MM.1S (cell line): Measurements from ENCODE around the gene NAALADL2.

ENCODE experiments used
- DNase-seq: peaks from one replicate; pipeline ENCODE4 v3.0.0-alpha.2; 2015
- H2AFZ ChIP-seq: fragments of 300-600 bp; sonication (generic); 2 replicates; pipeline ENCODE4 v1.6.0; 2016; ENCODE audit warnings: antibody characterized with exemption, low read length
- H3F3A ChIP-seq: fragments of 300-600 bp; sonication (generic); 2 replicates; pipeline ENCODE4 v1.6.1; 2016; ENCODE audit warnings: mild to moderate bottlenecking, antibody characterized with exemption, low read length, moderate library complexity, mixed read lengths; ENCODE audit not compliant: insufficient read depth
- H3K27ac ChIP-seq: fragments of 300-600 bp; sonication (generic); 2 replicates; pipeline ENCODE4 v1.5.1; 2016; ENCODE audit warnings: mild to moderate bottlenecking, low read length
- H3K27me3 ChIP-seq: fragments of 300-600 bp; sonication (generic); replicated peaks from 2 replicates; pipeline ENCODE4 v1.6.0; 2016; ENCODE audit warnings: low read length; ENCODE audit not compliant: insufficient read depth
- H3K36me3 ChIP-seq: fragments of 300-600 bp; sonication (generic); replicated peaks from 2 replicates; pipeline ENCODE4 v1.6.1; 2016; ENCODE audit warnings: mild to moderate bottlenecking, low read length, mixed read lengths; ENCODE audit not compliant: insufficient read depth
- H3K4me1 ChIP-seq: fragments of 300-600 bp; sonication (generic); 2 replicates; pipeline ENCODE4 v1.6.1; 2016; ENCODE audit warnings: low read length, mixed read lengths
- H3K4me2 ChIP-seq: fragments of 300-600 bp; sonication (generic); 2 replicates; pipeline ENCODE4 v1.6.0; 2016; ENCODE audit warnings: low read depth, low read length
- H3K4me3 ChIP-seq: fragments of 300-600 bp; sonication (generic); 2 replicates; pipeline ENCODE4 v1.5.1; 2016; ENCODE audit warnings: low read length, mixed read lengths
- H3K79me2 ChIP-seq: fragments of 300-600 bp; sonication (generic); 2 replicates; pipeline ENCODE4 v1.6.1; 2016; ENCODE audit warnings: mixed run types, low read length, mixed read lengths
- H3K9ac ChIP-seq: fragments of 300-600 bp; sonication (generic); 2 replicates; pipeline ENCODE4 v1.6.1; 2016; ENCODE audit warnings: low read length, mixed read lengths
- H3K9me2 ChIP-seq: fragments of 300-600 bp; sonication (generic); replicated peaks from 2 replicates; pipeline ENCODE4 v1.6.1; 2016; ENCODE audit warnings: mild to moderate bottlenecking, low read length, mixed read lengths; ENCODE audit not compliant: insufficient read depth
- H3K9me3 ChIP-seq: fragments of 300-600 bp; sonication (generic); replicated peaks from 2 replicates; pipeline ENCODE4 v1.6.1; 2016; ENCODE audit warnings: mild to moderate bottlenecking, low read length, mixed read lengths; ENCODE audit not compliant: insufficient read depth
- H4K20me1 ChIP-seq: fragments of 300-600 bp; sonication (generic); 2 replicates; pipeline ENCODE4 v1.6.1; 2016; ENCODE audit warnings: mild to moderate bottlenecking, low read length, moderate library complexity, mixed read lengths; ENCODE audit not compliant: insufficient read depth
- EZH2 ChIP-seq: fragments of 300-600 bp; sonication (generic); optimal IDR thresholded peaks from 2 replicates; pipeline ENCODE3; 2017; ENCODE audit warnings: low read depth, mild to moderate bottlenecking, antibody characterized with exemption, low read length, mixed read lengths
- EZH2phosphoT487 ChIP-seq: fragments of 300-600 bp; sonication (generic); IDR thresholded peaks from 2 replicates; pipeline ENCODE4 v1.6.1; 2018; ENCODE audit warnings: antibody characterized with exemption, low read length
- TF ChIP-seq, protein P1 (sequence below): fragments of 300-600 bp; sonication (generic); IDR thresholded peaks from 2 replicates; pipeline ENCODE4 v1.5.1; 2016; ENCODE audit warnings: antibody characterized with exemption, low read length, mixed read lengths

The NAALADL2 gene

DNA sequence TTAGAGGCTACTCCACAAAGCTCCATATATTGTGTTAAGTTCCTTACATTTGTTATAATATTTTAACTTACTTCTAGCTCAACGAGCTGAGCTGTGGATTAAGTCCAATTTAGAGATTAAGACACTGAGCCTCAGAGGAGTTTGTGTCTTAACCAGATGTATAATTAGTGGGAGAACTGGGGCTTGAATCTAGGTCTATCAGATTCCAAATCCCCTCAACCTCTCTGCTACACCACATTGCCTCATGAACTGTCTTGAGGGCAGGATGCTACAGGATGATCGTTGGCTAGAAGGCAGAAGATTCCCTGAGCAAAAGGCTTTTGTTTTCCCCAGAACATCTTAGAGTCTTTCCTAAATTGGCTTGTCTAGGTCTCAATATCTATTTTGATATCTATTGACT, 890.8 kb downstream of the NAALADL2 start:
- no peaks in the 10 kb centered on the region for H3F3A ChIP-seq
- H4K20me1 ChIP-seq, result no peaks in the 10 kb centered on the region
- H3K9me2 ChIP-seq, result no peaks in the 10 kb centered on the region
- no peaks in the 10 kb centered on the region for H3K36me3 ChIP-seq
- H3K27me3 ChIP-seq, result no peaks in the 10 kb centered on the region
- no peak overlapping the region for H3K4me3 ChIP-seq
- DNase-seq, result no peak
- no peak overlapping the region for H3K9ac ChIP-seq
- TF ChIP-seq EZH2 (no peak), EZH2phosphoT487 (no peak)
- TF ChIP-seq, protein P1, sequence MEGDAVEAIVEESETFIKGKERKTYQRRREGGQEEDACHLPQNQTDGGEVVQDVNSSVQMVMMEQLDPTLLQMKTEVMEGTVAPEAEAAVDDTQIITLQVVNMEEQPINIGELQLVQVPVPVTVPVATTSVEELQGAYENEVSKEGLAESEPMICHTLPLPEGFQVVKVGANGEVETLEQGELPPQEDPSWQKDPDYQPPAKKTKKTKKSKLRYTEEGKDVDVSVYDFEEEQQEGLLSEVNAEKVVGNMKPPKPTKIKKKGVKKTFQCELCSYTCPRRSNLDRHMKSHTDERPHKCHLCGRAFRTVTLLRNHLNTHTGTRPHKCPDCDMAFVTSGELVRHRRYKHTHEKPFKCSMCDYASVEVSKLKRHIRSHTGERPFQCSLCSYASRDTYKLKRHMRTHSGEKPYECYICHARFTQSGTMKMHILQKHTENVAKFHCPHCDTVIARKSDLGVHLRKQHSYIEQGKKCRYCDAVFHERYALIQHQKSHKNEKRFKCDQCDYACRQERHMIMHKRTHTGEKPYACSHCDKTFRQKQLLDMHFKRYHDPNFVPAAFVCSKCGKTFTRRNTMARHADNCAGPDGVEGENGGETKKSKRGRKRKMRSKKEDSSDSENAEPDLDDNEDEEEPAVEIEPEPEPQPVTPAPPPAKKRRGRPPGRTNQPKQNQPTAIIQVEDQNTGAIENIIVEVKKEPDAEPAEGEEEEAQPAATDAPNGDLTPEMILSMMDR, result no peak
- H3K4me1 ChIP-seq, result no peaks in the 10 kb centered on the region
- H3K9me3 ChIP-seq, result no peaks in the 10 kb centered on the region
- no peak overlapping the region for H2AFZ ChIP-seq
- H3K4me2 ChIP-seq, result no peak overlapping the region
- no peaks in the 10 kb centered on the region for H3K79me2 ChIP-seq
- H3K27ac ChIP-seq, result no peak overlapping the region

DNA sequence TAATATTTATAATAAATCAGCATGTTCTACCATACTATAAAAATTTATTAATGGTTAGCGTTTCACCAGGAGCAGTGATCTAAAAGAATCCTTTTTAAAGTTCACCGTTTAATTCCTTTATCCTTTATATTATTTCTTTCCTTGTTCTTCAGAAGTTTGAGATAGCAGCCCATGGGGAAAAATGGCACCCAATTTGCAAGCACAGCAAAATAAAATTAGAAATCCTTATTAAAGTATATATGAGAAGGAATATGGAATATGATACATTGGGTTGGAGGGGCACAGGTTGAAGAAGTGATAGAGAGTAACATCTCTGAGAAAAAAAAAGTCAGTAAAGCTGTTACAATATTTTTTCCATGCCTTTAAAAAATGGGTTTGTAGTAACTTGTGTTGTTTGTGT, 892.0 kb downstream of the NAALADL2 start:
- Histone ChIP-seq H3K36me3 (no peaks in the 10 kb centered on the region), H3K27ac (no peak overlapping the region), H3F3A (no peaks in the 10 kb centered on the region), H3K27me3 (no peaks in the 10 kb centered on the region), H3K9ac (no peak overlapping the region), H3K9me3 (no peaks in the 10 kb centered on the region), H3K4me2 (no peak overlapping the region), H2AFZ (no peak overlapping the region), H3K4me3 (no peak overlapping the region), H3K4me1 (no peaks in the 10 kb centered on the region), H3K9me2 (no peaks in the 10 kb centered on the region), H4K20me1 (no peaks in the 10 kb centered on the region), H3K79me2 (no peaks in the 10 kb centered on the region)
- TF ChIP-seq EZH2phosphoT487 (no peak), EZH2 (no peak)
- TF ChIP-seq, protein P1, result no peak
- DNase-seq, result no peak

DNA sequence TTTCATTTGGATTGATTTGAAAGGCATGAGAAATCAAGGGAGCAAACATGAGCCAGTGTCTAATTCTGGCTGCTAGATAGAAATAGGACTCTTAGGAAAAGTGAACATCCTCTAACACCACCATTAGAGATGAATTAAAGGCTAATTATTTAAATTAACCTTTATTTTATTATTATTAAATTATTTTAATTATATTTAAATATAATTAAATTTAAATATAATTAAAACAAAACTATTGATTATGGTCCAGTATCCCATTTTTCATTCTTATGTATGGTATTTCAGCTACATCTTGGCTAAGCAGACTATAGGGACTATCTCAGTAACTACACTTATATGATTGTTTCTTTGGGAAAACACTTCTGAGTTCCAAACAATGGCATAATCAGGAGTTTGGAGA, 904.8 kb downstream of the NAALADL2 start:
- H2AFZ ChIP-seq, result no peak overlapping the region
- H3K9me2 ChIP-seq, result no peaks in the 10 kb centered on the region
- no peak overlapping the region for H3K9ac ChIP-seq
- H3K27ac ChIP-seq, result no peak overlapping the region
- no peaks in the 10 kb centered on the region for H4K20me1 ChIP-seq
- H3K4me3 ChIP-seq, result no peak overlapping the region
- no peaks in the 10 kb centered on the region for H3F3A ChIP-seq
- no peaks in the 10 kb centered on the region for H3K79me2 ChIP-seq
- H3K4me1 ChIP-seq, result no peaks in the 10 kb centered on the region
- no peak for DNase-seq
- H3K9me3 ChIP-seq, result no peaks in the 10 kb centered on the region
- H3K36me3 ChIP-seq, result no peaks in the 10 kb centered on the region
- no peaks in the 10 kb centered on the region for H3K27me3 ChIP-seq
- H3K4me2 ChIP-seq, result no peak overlapping the region
- TF ChIP-seq EZH2, result no peak
- TF ChIP-seq, protein P1, result no peak
- no peak for TF ChIP-seq EZH2phosphoT487
